OCI-LY7 (cell line): ENCODE measurements around the gene UNC5B.

Experiments used
- EZH2phosphoT487 ChIP-seq: fragments of 200-600 bp; sonication (generic); IDR thresholded peaks from 2 replicates; pipeline ENCODE4 v1.6.1; 2018; ENCODE audit warnings: low read depth, borderline replicate concordance, mild to moderate bottlenecking, mixed run types, antibody characterized with exemption, low read length, moderate library complexity, mixed read lengths
- TF ChIP-seq, protein P1 (sequence below): fragments of 200-600 bp; sonication (generic); conservative IDR thresholded peaks from 2 replicates; pipeline ENCODE4 v1.5.1; 2014; ENCODE audit warnings: mild to moderate bottlenecking, antibody characterized with exemption, low read length, moderate library complexity, mixed read lengths

DNA sequence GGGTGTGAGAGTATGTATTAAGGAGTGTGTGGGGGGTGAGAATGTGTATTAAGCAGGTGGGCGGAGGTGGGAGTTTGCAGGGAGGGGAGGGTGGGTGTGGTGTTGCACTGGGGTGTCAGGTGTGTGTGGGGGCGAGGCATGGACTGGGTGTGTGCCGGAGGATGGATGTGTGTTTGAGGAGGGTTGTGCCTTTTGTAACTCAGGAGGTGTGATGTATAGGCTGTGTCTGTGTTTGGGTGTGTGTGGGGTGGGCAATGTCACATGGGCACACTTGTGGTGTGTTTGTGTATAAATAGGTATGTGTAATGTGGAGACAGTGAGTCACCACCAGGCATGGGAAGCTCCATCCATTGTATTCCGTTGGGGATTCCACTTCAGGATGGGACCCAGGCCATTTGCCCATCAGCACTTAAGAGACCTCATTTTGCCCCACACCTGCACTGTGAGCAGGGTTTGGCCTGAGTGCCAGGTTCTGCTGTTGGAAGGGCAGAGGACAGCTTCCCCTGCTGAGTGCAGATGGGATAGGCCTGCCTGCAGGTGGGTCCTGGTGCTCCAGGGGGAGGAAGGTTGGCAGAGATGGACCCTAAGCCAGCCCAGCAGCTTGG lies 5.8 kb downstream of the UNC5B start:
- TF ChIP-seq, protein P1, sequence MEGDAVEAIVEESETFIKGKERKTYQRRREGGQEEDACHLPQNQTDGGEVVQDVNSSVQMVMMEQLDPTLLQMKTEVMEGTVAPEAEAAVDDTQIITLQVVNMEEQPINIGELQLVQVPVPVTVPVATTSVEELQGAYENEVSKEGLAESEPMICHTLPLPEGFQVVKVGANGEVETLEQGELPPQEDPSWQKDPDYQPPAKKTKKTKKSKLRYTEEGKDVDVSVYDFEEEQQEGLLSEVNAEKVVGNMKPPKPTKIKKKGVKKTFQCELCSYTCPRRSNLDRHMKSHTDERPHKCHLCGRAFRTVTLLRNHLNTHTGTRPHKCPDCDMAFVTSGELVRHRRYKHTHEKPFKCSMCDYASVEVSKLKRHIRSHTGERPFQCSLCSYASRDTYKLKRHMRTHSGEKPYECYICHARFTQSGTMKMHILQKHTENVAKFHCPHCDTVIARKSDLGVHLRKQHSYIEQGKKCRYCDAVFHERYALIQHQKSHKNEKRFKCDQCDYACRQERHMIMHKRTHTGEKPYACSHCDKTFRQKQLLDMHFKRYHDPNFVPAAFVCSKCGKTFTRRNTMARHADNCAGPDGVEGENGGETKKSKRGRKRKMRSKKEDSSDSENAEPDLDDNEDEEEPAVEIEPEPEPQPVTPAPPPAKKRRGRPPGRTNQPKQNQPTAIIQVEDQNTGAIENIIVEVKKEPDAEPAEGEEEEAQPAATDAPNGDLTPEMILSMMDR, result no peak
- no peak for TF ChIP-seq EZH2phosphoT487
